ENCODE data around the gene NOL11.
"Not testable (repeated sequence)": the region's sequence is repeated elsewhere in the genome, so short reads cannot be mapped to it uniquely, and the experiment has no call there.

Gene NOL11

DNA sequence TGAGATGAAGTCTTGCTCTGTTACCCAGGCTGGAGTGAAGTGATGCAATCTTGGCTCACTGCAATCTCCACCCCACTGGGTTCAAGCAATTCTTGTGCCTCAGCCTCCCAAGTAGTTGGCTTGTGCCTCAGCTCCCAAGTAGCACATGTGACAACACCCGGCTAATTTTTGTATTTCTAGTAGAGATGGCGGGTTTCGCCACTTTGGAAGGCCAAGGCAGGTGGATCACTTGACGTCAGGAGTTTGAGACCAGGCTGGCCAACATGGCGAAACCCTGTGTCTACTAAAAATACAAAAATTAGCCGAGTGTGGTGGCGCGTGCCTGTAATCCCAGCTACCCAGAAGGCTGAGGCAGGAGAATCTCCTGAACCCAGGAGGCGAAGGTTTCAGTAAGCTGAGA, 39.0 kb downstream of the NOL11 start:
- not testable (repeated sequence) for DNase-seq

DNA sequence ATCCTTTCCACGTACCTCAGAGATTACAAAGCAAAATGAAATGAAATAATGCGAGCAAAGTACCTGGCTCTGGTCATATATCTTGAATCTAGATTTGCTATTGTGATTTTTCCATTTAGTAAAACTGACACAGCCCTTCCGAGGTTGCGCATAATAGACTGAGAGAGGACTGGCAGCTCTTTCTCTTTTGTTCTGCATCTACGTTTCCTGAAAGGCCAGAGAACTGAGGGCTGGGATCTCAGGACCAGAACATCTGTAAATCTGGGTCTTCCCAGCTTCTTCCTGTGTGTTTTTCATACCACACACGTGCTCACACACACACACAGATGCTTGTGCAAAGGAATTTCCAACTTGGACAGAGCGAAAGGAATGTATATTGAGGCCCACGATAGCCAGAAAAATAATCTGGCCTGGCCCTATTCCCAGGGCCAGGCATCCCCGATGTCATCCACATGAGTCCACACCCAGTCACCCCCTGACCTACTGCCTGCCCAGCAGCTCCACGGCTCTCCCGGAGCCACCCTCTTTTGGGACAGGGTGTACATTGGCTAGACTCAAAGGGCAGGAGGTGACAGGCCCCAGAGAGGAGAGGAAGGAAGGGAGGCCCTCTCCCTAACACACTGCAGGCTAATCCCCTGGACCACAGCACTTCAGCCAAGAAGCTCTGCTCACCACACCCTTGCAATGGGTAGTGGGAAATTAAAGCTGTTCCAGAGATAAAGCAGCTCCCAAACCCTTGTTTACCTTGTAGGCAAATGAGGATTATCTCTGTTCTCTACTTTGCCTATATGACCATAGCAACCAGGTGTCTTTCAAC, 41.8 kb downstream of the NOL11 start:
- peak; percentile 49 for DNase-seq

DNA sequence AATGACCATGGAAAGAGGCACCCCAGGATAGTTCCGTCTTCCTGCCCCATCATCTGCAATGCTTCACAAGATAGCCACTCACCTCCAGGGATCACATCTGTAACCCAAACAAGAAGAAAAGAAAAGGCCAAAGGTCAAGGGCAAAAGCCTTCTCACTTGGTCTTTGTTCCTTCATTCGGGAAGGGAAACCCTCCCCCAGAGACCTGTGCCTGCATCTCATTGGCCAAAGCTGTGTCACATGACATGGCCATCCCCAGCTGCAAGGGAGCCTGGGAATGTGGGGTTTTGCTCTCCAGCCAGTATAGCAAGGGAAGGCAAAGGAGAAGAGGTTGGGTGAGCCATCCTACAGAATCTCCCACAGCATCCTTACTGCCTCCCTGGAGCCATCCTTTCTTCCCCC, 47.9 kb downstream of the NOL11 start:
- DNase-seq, result no peak

- no peak for DNase-seq
These were observed 51.5 kb downstream of the NOL11 start for GRCh38 chr17:67769231-67769630.

DNA sequence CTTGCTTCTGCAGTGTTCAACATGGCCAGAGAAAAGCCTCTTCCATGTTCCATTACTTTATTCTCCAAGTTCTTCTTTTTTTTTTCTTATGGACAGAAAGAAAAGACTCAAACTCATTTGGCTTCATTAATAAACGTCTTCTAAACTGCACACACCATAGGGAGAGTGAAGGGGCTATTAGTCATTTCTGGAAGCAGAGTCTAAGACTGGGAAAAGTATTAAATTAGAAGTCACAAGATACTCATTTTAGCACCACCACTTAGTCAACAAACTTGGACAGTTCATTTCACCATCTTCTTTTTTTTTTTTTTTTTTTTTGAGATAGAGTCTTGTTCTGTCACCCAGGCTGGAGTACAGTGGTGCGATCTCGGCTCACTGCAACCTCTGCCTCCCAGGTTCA, 52.8 kb downstream of the NOL11 start:
- no peak for DNase-seq

- DNase-seq, result no peak
These were observed 54.9 kb downstream of the NOL11 start for GRCh38 chr17:67772679-67773078.

- no peak for DNase-seq
These were observed 55.5 kb downstream of the NOL11 start for GRCh38 chr17:67773246-67773645.

- DNase-seq, result peak; percentile 22
These were observed 61.4 kb downstream of the NOL11 start for GRCh38 chr17:67779098-67779672.

DNA sequence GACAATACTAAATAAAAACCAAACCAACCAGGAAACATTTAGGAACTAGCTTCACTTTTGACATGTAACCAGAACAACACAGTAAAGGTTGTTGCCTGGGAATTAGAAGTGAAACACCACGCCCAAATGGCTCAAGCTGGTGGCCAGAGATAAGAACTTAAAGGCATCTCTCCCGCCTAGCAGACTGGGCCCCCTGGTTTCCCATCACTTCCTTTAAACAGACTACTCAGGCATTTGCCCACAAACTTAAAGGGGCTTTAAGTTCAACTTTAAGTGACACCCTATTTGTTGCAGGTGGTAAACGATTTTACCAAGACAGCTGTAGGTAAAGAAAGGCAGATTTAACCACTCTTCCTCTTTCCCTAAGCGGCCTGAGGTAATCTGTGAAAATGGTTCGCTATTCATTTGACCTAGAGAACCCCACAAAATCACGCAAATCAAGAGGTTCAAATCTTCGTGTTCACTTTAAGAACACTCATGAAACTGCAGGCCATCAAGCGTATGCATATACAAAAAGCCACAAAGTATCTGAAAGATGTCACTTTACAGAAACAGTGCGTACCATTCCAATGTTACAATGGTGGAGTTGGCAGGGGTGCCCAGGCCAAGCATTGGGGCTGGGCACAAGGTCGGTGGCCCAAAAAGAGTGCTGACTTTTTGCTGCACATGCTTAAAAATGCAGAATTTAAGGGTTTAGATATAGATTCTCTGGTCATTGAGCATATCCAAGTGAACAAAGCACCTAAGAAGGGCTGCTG, 66.8 kb downstream of the NOL11 start:
- DNase-seq, result no peak

DNA sequence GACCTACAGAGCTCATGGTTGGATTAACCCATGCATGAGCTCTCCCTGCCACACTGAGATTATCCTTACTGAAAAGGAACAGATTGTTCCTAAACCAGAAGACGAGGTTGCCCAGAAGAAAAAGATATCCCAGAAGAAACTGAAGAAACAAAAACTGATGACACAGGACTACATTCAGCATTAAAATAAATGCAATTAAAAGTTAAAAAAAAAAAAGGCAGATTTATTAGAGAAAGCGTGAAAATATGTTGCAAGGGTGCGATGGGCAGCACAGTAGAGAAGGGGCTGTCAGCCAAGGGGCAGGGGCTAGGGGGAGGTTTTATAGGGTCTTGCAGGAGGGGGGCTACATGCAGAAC, 67.4 kb downstream of the NOL11 start:
- DNase-seq, result no peak

GRCh38 chr17:67785504-67785903, 67.8 kb downstream of the NOL11 start:
- DNase-seq, result no peak

Measured in fibroblast of skin of scalp (primary cell).